Natural killer cell (primary cell): Measurements from ENCODE around the gene ADCY6. TPM values are rescaled to one million over a fixed set of nuclear protein-coding genes. Genes with fewer than 3 reads are reported as not detected.

Experiments
- ATAC-seq, 3 donors: fragments of 150-1000 bp in 2 of 3; fragments of 200-7000 bp in 1 of 3; cut with Tn5 transposase; 1 replicate in 1 of 3; 2 replicates in 2 of 3; pipeline ENCODE4 v1.10.0; 2021; ENCODE audit warnings: mild to moderate bottlenecking in 2 of 3, moderate library complexity in 2 of 3
- DNase-seq, 2 donors: peaks; one replicate each; pipeline versions ENCODE4 v3.0.0 to v3.0.0-alpha.2; 2013 to 2021; ENCODE audit warnings: mixed read lengths in 1 of 2
- H3K27ac ChIP-seq: one replicate; pipeline ENCODE4 v1.5.1; 2013; ENCODE audit warnings: mild to moderate bottlenecking, low read length
- H3K27me3 ChIP-seq: one replicate; pipeline ENCODE4 v1.6.1; 2013; ENCODE audit warnings: low read length; ENCODE audit not compliant: control insufficient read depth, insufficient read depth
- H3K36me3 ChIP-seq: one replicate; pipeline ENCODE4 v1.6.1; 2013; ENCODE audit warnings: low read length; ENCODE audit not compliant: control insufficient read depth, insufficient read depth
- H3K4me1 ChIP-seq: one replicate; pipeline ENCODE4 v1.6.1; 2013; ENCODE audit warnings: low read length; ENCODE audit not compliant: control insufficient read depth, insufficient read depth
- H3K4me3 ChIP-seq: one replicate; pipeline ENCODE4 v1.5.1; 2013; ENCODE audit warnings: low read length
- H3K9me3 ChIP-seq: one replicate; pipeline ENCODE4 v1.6.1; 2013; ENCODE audit warnings: low read length; ENCODE audit not compliant: control insufficient read depth, insufficient read depth
- H3K27ac Mint-ChIP-seq, 2 donors: one replicate each; pipeline ENCODE4 v1.8.0; 2022; ENCODE audit warnings: mild to moderate bottlenecking in 2 of 2, mixed read lengths in 2 of 2, moderate library complexity in 1 of 2
- H3K27me3 Mint-ChIP-seq, 2 donors: one replicate each; pipeline ENCODE4 v1.8.0; 2022; ENCODE audit warnings: low read depth in 2 of 2, mixed read lengths in 2 of 2
- H3K36me3 Mint-ChIP-seq: one replicate; pipeline ENCODE4 v1.8.0; 2022; ENCODE audit warnings: mixed read lengths
- H3K4me1 Mint-ChIP-seq, 2 donors: one replicate each; pipeline ENCODE4 v1.8.0; 2022; ENCODE audit warnings: mixed read lengths in 2 of 2
- H3K4me3 Mint-ChIP-seq: one replicate; pipeline ENCODE4 v1.8.0; 2022; ENCODE audit warnings: mild to moderate bottlenecking, moderate library complexity, mixed read lengths
- H3K9me3 Mint-ChIP-seq, 2 donors: one replicate each; pipeline ENCODE4 v1.8.0; 2022; ENCODE audit warnings: mixed read lengths in 2 of 2
- WGBS: methylation state at CpG from one replicate; pipeline ENCODE4 v1.1.7; 2013; ENCODE audit warnings: missing lambda C conversion rate; ENCODE audit not compliant: insufficient coverage; 5-methylcytosine and 5-hydroxymethylcytosine counted together
- intact Hi-C: fragments of 100-400 bp; cut with micrococcal nuclease; formaldehyde crosslinking; loops from one replicate; pipeline ENCODE4 v1.14.2; 2022
- total RNA-seq, 4 donors: library from RNA; stranded (reverse); fragments of 120-200 nt in 1 of 4; gene quantifications; one replicate each; pipeline versions ENCODE4 v1.2.3 to v1.2.4, GENCODE V29; 2013 to 2022
- TF ChIP-seq, protein P1 (sequence below): fragments of 200-600 bp; IDR thresholded peaks from one replicate; pipeline ENCODE4 v1.8.0; 2022; ENCODE audit warnings: antibody characterized with exemption

The ADCY6 gene
- total RNA-seq, 3 donors from 2014 or later (not counting 1 experiment from before 2014, with no cell fraction given): 0.20 to 1.1 (median 0.31) TPM

DNA sequence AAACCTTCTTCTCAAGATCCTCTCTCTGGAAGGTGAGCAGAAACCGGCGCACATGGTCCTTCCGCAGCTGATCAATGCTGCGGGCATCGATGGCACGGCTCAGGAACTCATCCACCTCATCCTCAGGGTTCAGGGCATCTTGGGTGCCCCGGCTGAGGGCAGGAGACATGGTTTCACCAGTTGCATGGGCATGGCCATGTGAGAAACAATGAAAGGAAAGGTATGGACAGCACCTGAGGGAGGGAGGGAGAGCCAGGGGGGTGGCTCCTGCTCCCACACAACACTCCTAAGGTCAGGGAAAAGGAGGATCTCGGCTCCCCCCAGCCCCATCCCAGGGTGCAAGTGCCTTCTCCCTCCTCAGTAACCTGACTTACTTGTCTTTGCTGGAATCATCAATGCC, 13.6 kb downstream of the ADCY6 start:
- no peaks in the 10 kb centered on the region for H3K27me3 Mint-ChIP-seq
- no peaks in the 10 kb centered on the region for H3K9me3 Mint-ChIP-seq
- no peak overlapping the region for H3K27ac ChIP-seq
- 94% methylated on average over 7 of the region's 8 CpGs for WGBS
- H3K4me1 Mint-ChIP-seq: peaks cover 7 to 11% of the 10 kb centered on the region in 2 donors
- H3K4me1 ChIP-seq: no peaks in the 10 kb centered on the region
- H3K4me3 Mint-ChIP-seq: no peak overlapping the region
- H3K9me3 ChIP-seq: no peaks in the 10 kb centered on the region
- no peaks in the 10 kb centered on the region for H3K36me3 ChIP-seq
- DNase-seq: no peak
- no peaks in the 10 kb centered on the region for H3K36me3 Mint-ChIP-seq
- TF ChIP-seq, protein P1, sequence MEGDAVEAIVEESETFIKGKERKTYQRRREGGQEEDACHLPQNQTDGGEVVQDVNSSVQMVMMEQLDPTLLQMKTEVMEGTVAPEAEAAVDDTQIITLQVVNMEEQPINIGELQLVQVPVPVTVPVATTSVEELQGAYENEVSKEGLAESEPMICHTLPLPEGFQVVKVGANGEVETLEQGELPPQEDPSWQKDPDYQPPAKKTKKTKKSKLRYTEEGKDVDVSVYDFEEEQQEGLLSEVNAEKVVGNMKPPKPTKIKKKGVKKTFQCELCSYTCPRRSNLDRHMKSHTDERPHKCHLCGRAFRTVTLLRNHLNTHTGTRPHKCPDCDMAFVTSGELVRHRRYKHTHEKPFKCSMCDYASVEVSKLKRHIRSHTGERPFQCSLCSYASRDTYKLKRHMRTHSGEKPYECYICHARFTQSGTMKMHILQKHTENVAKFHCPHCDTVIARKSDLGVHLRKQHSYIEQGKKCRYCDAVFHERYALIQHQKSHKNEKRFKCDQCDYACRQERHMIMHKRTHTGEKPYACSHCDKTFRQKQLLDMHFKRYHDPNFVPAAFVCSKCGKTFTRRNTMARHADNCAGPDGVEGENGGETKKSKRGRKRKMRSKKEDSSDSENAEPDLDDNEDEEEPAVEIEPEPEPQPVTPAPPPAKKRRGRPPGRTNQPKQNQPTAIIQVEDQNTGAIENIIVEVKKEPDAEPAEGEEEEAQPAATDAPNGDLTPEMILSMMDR: no peak
- no peaks in the 10 kb centered on the region for H3K27me3 ChIP-seq
- H3K4me3 ChIP-seq: no peak overlapping the region
- intact Hi-C loops: no loop called here
- no peak for ATAC-seq
- H3K27ac Mint-ChIP-seq: no peak overlapping the region

DNA sequence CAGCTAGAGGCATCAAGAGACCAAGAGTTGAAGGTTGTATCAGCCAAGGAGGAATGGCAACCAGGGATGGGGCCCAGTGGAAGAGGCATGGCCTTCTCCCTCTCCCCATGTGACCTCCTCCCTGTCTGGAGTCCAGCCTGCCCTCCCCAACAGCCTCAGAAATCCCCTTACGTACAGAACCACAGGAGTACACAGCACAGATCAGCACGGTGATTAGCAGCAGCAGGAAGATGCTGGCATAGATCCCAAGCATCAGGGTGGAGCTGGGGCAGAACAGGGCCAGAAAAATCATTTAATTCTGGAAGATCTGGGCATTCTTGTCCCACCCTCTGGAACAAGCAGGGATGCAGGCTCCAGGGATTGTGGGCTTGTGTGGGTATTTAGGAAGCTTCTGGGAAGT, 14.4 kb downstream of the ADCY6 start:
- Mint-ChIP-seq H3K27ac (no peak overlapping the region), H3K9me3 (no peaks in the 10 kb centered on the region), H3K36me3 (no peaks in the 10 kb centered on the region), H3K4me1 (peaks cover 7 to 11% of the 10 kb centered on the region in 2 donors), H3K4me3 (no peak overlapping the region), H3K27me3 (no peaks in the 10 kb centered on the region)
- Histone ChIP-seq H3K9me3 (no peaks in the 10 kb centered on the region), H3K4me3 (no peak overlapping the region), H3K27me3 (no peaks in the 10 kb centered on the region), H3K4me1 (no peaks in the 10 kb centered on the region), H3K36me3 (no peaks in the 10 kb centered on the region), H3K27ac (no peak overlapping the region)
- TF ChIP-seq, protein P1: no peak
- DNase-seq (no peak), ATAC-seq (no peak)
- 83% methylated on average over 2 of the region's 2 CpGs for WGBS
- intact Hi-C loops: no loop called here

DNA sequence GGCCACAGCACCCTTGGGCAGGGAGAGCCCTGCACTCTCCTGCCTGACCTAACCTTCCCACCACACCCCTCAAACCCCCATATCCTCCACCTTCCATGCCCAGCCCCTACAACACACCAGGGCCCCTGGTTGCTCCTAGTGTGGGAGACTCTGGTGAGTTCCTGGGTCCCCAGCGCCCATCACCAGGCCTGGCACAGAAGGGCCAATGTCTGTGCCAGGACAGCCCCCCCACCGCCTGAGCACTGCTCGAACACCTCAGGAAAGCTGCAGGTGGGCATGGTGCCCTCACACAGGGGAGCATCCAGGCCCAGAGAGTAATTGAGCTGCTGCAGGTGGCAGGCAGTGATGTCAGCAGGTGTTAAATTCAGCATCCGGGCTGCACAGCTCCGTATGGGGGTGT, 15.2 kb downstream of the ADCY6 start:
- no peaks in the 10 kb centered on the region for H3K9me3 Mint-ChIP-seq
- Histone ChIP-seq H3K27ac (no peak overlapping the region), H3K4me3 (no peak overlapping the region), H3K27me3 (no peaks in the 10 kb centered on the region), H3K36me3 (no peaks in the 10 kb centered on the region), H3K4me1 (no peaks in the 10 kb centered on the region), H3K9me3 (no peaks in the 10 kb centered on the region)
- WGBS: 85% methylated on average over 5 of the region's 5 CpGs
- no peak for DNase-seq
- H3K36me3 Mint-ChIP-seq: no peaks in the 10 kb centered on the region
- intact Hi-C loops: no loop called here
- H3K27ac Mint-ChIP-seq: no peak overlapping the region
- H3K4me3 Mint-ChIP-seq: no peak overlapping the region
- peaks cover 7 to 13% of the 10 kb centered on the region in 2 donors for H3K4me1 Mint-ChIP-seq
- TF ChIP-seq, protein P1: no peak
- H3K27me3 Mint-ChIP-seq: no peaks in the 10 kb centered on the region
- no peak for ATAC-seq

DNA sequence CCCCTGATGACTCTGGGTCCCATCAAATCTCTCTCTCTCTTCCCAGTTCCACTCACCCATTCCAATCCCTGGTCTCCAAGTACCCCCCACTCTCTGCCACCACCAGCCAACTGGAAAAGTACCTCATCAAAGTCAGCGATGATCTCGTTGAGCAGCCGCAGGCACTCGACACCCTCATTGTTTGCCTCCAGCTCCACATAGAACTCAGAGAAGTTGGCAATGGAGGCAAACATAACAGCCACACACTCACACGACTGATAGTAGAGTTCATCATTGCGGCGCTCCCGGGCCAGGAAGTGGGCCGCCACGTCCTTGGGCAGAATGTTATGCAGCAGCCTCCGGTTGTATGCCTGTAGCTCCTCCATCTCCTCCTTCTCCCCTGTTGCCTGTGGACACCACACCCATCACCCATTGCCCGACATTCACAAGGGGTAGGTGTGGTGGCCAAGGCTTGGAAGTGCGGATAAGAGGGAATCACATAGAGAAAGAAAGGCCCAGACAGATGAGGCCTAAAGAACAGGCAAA, 17.2 kb downstream of the ADCY6 start:
- 89% methylated on average over 12 of the region's 13 CpGs for WGBS
- Histone ChIP-seq H3K36me3 (no peaks in the 10 kb centered on the region), H3K27me3 (no peaks in the 10 kb centered on the region), H3K9me3 (no peaks in the 10 kb centered on the region), H3K27ac (no peak overlapping the region), H3K4me1 (peaks cover 4% of the 10 kb centered on the region), H3K4me3 (no peak overlapping the region)
- H3K4me3 Mint-ChIP-seq: no peak overlapping the region
- H3K4me1 Mint-ChIP-seq: peaks cover 8 to 18% of the 10 kb centered on the region in 2 donors
- no peaks in the 10 kb centered on the region for H3K27me3 Mint-ChIP-seq
- TF ChIP-seq, protein P1: no peak
- DNase-seq: no peak
- no peaks in the 10 kb centered on the region for H3K36me3 Mint-ChIP-seq
- intact Hi-C loops: no loop called here
- no peak overlapping the region for H3K27ac Mint-ChIP-seq
- H3K9me3 Mint-ChIP-seq: no peaks in the 10 kb centered on the region
- no peak for ATAC-seq
